GM18951 (cell line): Measurements from ENCODE around the gene GAD1.

Experiments used
- POLR2A ChIP-seq: IDR thresholded peaks from 4 replicates; pipeline ENCODE4 v1.6.1; 2011; ENCODE audit warnings: mild to moderate bottlenecking; ENCODE audit not compliant: insufficient read length, insufficient read depth; ENCODE audit errors: extremely low read depth
- in situ Hi-C: fragments of 300-500 bp; cut with MboI; formaldehyde crosslinking; loops from one replicate; pipeline ENCODE4 v1.12.0; 2022; ENCODE audit warnings: low sequenced_read_pairs, mixed read lengths, inconsistent platforms; ENCODE audit not compliant: unreplicated experiment

GAD1 gene

DNA sequence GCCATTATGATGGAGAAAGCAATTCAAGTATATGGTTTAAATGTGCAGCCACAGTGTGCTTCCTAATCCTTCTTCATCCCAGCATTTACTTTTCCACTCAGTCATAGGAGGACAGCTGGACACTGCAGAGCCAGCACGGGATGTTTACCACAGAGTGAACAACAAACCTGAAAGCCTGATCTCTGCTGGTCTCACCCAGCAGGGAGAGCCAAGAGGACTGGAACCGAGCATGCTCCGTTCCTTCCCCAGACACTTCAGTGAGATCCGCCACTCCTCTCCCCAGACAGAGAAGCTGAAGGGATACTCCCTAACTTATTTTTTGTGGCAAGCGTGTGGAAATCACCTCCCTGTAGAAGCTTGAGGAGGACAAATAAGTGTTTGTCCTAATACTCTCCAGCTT is 89.2 kb downstream of the GAD1 start:
- TF ChIP-seq POLR2A = no peak
- in situ Hi-C loops = no loop called here
